HG03045 (cell line): ENCODE data around the gene ROBO2.

Experiments
- ATAC-seq: cut with Tn5 transposase; IDR thresholded peaks from one replicate; pipeline ENCODE4 v1.9.1; 2021; ENCODE audit warnings: mild to moderate bottlenecking, moderate library complexity; ENCODE audit not compliant: unreplicated experiment

Gene ROBO2

GRCh38 chr3:77051591-77051990 is 11.7 kb downstream of the ROBO2 start:
- ATAC-seq, result no peak

DNA sequence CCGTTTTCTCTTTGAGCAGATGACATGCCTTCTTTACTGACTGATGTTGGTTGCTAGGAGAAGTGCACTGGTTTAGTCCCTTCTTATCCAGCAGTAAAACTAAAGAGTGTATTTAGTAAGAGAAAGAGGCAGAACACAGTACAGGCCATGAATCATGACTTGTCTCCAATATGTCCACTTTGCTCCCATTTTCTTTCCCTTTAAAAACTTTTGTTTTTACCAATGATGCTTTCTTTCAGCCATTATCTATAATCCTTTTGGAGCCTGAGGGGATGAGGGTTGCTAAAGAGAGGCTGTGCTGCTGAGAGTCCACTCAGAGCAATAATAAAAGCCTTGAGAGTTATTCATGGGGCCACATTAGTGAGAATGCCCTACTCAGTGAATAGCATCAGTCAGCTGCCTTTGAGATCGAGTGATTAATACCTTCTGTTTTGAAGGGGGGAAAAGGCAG is 12.2 kb downstream of the ROBO2 start:
- no peak for ATAC-seq

DNA sequence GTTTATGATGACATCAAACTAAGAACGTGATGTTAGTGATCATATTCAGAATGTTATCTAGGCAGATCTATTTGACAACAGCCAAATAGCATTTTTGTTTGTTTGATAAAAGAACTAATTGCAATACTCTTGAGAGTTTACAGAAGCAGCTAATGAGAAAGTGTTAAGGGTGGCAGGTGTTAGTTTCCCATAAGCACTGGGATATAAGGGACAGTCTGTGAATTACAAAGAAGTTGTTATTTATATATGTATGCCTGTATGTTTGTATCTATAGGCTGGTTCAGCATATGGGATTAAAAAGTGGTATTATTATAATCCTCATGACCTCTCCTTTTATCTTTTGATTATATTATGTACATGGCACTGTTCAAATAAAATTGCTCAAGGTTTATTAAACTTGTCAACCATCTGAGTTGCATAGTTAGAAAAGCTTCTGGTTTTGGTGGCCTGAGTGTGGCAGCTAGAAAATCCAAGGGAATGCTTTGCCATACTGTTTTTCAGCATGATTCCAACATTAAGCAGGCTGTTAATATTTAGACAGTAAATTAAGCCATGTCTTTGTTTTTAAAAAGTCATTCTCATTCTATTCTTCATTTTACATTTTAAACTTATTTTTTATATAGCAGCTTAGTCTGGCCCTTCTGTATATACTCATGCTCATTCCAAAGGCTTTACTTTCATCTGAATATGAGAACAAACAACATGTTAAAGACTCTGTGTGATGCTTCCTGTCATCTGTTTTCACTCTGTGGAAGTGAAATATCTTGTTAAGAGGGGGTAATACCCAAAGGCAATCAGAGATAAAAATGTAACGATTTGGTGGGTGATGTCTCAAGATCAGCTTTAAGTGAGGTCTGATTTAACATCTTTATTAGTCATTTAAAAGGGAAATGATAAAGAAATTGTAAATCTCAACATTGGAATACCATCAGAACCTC is 13.1 kb downstream of the ROBO2 start:
- no peak for ATAC-seq

- no peak for ATAC-seq
Observed at GRCh38 chr3:77053795-77054194, 13.9 kb downstream of the ROBO2 start.

GRCh38 chr3:77055841-77056341 is 16.0 kb downstream of the ROBO2 start:
- ATAC-seq, result no peak

GRCh38 chr3:77059354-77059753 is 19.5 kb downstream of the ROBO2 start:
- ATAC-seq, result no peak

- ATAC-seq, result no peak
Observed at GRCh38 chr3:77063423-77063822, 23.5 kb downstream of the ROBO2 start.

GRCh38 chr3:77065750-77066149 is 25.9 kb downstream of the ROBO2 start:
- no peak for ATAC-seq

DNA sequence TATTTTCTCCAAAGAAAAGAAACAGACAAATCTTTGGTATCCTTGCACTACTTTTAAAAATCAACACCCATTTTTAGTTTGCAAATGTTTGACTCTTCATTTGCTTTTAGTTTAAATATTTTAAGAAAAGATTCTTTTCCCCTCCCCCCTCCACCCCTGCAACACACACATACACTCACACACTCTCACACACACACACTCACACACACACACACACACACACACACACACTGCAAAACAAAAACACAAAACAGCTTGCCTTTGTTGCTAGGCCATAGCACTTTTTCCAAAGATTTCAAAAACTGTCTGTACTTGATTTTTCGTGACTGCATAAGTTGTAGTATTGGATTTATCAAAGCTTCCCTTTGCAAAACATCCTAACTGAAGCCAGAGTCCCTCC is 26.9 kb downstream of the ROBO2 start:
- no peak for ATAC-seq

DNA sequence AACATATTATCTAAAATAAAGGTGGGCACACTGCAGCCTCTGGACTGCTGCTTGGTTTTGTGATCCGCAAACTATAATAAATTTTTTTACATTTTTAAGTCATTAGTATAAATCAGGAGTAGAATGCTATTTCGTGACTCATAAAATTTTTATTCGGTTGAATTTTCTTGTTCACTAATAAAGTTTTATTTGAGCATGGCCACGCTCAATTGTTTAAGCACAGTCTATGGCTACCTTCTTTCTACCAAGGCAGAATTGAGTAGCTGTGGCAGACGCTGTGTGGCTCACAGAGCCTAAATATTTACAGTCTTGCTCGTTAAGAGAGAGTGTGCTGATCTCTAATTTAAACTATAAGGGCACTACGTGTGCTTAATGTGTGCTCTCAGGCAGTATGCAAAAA is 28.9 kb downstream of the ROBO2 start:
- ATAC-seq, result no peak

GRCh38 chr3:77071364-77071763 is 31.5 kb downstream of the ROBO2 start:
- no peak for ATAC-seq

GRCh38 chr3:77071809-77072208 is 31.9 kb downstream of the ROBO2 start:
- ATAC-seq, result no peak

GRCh38 chr3:77072232-77072631 is 32.3 kb downstream of the ROBO2 start:
- ATAC-seq, result no peak

- no peak for ATAC-seq
Observed at GRCh38 chr3:77078279-77078678, 38.4 kb downstream of the ROBO2 start.

- ATAC-seq, result no peak
Observed at GRCh38 chr3:77079988-77080610, 40.2 kb downstream of the ROBO2 start.

DNA sequence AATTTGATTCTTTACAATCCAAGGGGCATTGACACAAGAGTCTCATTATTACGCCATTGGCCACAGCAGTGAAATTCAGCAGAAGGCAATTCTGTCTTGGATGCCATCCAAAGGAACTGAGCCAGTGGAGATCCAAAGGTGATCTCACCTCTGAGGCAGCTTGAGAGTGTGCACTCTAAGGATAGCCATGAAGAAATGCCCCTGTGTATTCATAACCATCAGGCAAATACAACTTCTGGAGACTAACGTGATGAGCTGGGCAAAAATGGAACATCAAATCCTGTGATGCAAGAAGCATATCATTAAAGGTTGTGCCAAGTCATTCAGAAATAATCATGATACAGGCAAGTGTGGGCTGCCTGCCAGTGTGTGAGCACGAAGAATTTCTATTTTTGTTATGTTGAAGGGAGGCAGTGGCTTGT is 41.4 kb downstream of the ROBO2 start:
- no peak for ATAC-seq

- ATAC-seq, result no peak
Observed at GRCh38 chr3:77084511-77084910, 44.6 kb downstream of the ROBO2 start.

- ATAC-seq, result no peak
Observed at GRCh38 chr3:77086408-77086807, 46.5 kb downstream of the ROBO2 start.

- ATAC-seq, result no peak
Observed at GRCh38 chr3:77091809-77092208, 51.9 kb downstream of the ROBO2 start.

GRCh38 chr3:77093101-77093500 is 53.2 kb downstream of the ROBO2 start:
- no peak for ATAC-seq

GRCh38 chr3:77096145-77096544 is 56.2 kb downstream of the ROBO2 start:
- no peak for ATAC-seq
